ENCODE results near the gene MSH2. TPM values are rescaled to one million over a fixed set of nuclear protein-coding genes. Genes with fewer than 3 reads are reported as not detected.

The MSH2 gene
- total and polyA plus RNA-seq, 2 of the 13 experiments (the other 11 are each of a cell fraction or from before 2014, with no cell fraction given): 19.9 to 76.3 TPM

GRCh38 chr2:47402805-47403608, at the start of gene MSH2 (continued):
- TF ChIP-seq EED (CRISPR knock-in tag; IDR thresholded peaks at IDR 0.05): peak; percentile 97
- TF ChIP-seq ZNF230 (CRISPR knock-in tag; IDR thresholded peaks at IDR 0.05): peak; percentile 97; the same call in 1 of the 2 replicates
- no peak for TF ChIP-seq TCF7L2 (IDR thresholded peaks at IDR 0.05; ENCODE audit: low read depth, low read length)
- TF ChIP-seq GPN1 (CRISPR knock-in tag; IDR thresholded peaks at IDR 0.05; ENCODE audit: borderline replicate concordance): no peak; the same call in 1 of the 2 replicates
- no peak for TF ChIP-seq SETDB1 (CRISPR knock-in tag; IDR thresholded peaks at IDR 0.05; ENCODE audit: borderline replicate concordance)
- no peak for TF ChIP-seq PCBP2 (optimal IDR thresholded peaks at IDR 0.05; ENCODE audit: low read depth, low read length, poor library complexity, severe bottlenecking)
- peak; percentile 91 for TF ChIP-seq YEATS2 (CRISPR knock-in tag; IDR thresholded peaks at IDR 0.05; ENCODE audit: borderline replicate concordance)
- 0 out of 2 replicates have a peak, but pooled peaks have one; percentile 72 for TF ChIP-seq ZNF564 (CRISPR knock-in tag; IDR thresholded peaks at IDR 0.05)
- peak; percentile 67 for TF ChIP-seq PAXIP1 (CRISPR knock-in tag; conservative IDR thresholded peaks at IDR 0.05)
- TF ChIP-seq SMAD1 (CRISPR knock-in tag; IDR thresholded peaks at IDR 0.05; ENCODE audit: borderline replicate concordance, low read depth): peak; percentile 81
- TF ChIP-seq CERS6 (CRISPR knock-in tag; IDR thresholded peaks at IDR 0.05): peak; percentile 88; the same call in 1 of the 2 replicates
- peak; percentile 42; the same call in 1 of the 2 replicates for TF ChIP-seq ZNF747 (CRISPR knock-in tag; IDR thresholded peaks at IDR 0.05; ENCODE audit: borderline replicate concordance)
- TF ChIP-seq U2AF1 (optimal IDR thresholded peaks at IDR 0.05; ENCODE audit: low read depth, low read length): no peak
- peak; percentile 84 for TF ChIP-seq MED13 (CRISPR knock-in tag; IDR thresholded peaks at IDR 0.05)
- peak; percentile 66 for TF ChIP-seq TEAD3 (CRISPR knock-in tag; optimal IDR thresholded peaks at IDR 0.05; ENCODE audit: borderline replicate concordance)
- TF ChIP-seq NR3C1 (CRISPR knock-in tag; IDR thresholded peaks at IDR 0.05): no peak
- TF ChIP-seq MAFG (CRISPR knock-in tag; IDR thresholded peaks at IDR 0.05): no peak
- no peak for TF ChIP-seq SIX1 (CRISPR knock-in tag; IDR thresholded peaks at IDR 0.05; ENCODE audit: borderline replicate concordance)
- TF ChIP-seq ESRRA (CRISPR knock-in tag; IDR thresholded peaks at IDR 0.05; ENCODE audit: low read depth): peak; percentile 36; the same call in 1 of the 2 replicates
- TF ChIP-seq BCL6 (CRISPR knock-in tag; IDR thresholded peaks at IDR 0.05): peak; percentile 24; the same call in 1 of the 2 replicates
- TF ChIP-seq ATM (IDR thresholded peaks at IDR 0.05; ENCODE audit: borderline replicate concordance): no peak
- peak; percentile 16; the same call in 1 of the 2 replicates for TF ChIP-seq GLI4 (CRISPR knock-in tag; IDR thresholded peaks at IDR 0.05; ENCODE audit: borderline replicate concordance)
- TF ChIP-seq E2F1 (CRISPR knock-in tag; IDR thresholded peaks at IDR 0.05): peak; percentile 99
- peak; percentile 18; the same call in 1 of the 2 replicates for TF ChIP-seq NFE2L1 (CRISPR knock-in tag; IDR thresholded peaks at IDR 0.05; ENCODE audit: borderline replicate concordance)
- TF ChIP-seq THAP11 (CRISPR knock-in tag; IDR thresholded peaks at IDR 0.05): peak; percentile 83
